PFSK-1 (cell line): ENCODE results near the gene NEK7.

Experiments used
- FOXP2 ChIP-seq: optimal IDR thresholded peaks from 2 replicates; pipeline ENCODE3; 2011; ENCODE audit warnings: borderline replicate concordance, control low read depth, inconsistent platforms; ENCODE audit not compliant: insufficient read depth; ENCODE audit errors: extremely low read length, extremely low read depth
- POLR2AphosphoS5 ChIP-seq: IDR thresholded peaks from 2 replicates; pipeline ENCODE4 v1.6.1; 2012; ENCODE audit warnings: low read depth, mild to moderate bottlenecking, control low read depth, low read length, moderate library complexity
- SIN3A ChIP-seq: IDR thresholded peaks from 2 replicates; pipeline ENCODE4 v1.6.1; 2012; ENCODE audit warnings: mild to moderate bottlenecking, low read length, moderate library complexity, borderline replicate concordance; ENCODE audit not compliant: insufficient read depth
- TAF1 ChIP-seq: IDR thresholded peaks from 2 replicates; pipeline ENCODE4 v1.6.1; 2012; ENCODE audit warnings: low read length, control low read depth, borderline replicate concordance; ENCODE audit not compliant: insufficient read depth
- TF ChIP-seq, protein P1 (sequence below), 2 experiments: IDR thresholded peaks; 2 replicates each; pipeline versions ENCODE4 v1.6.1 to v1.8.0; 2011 to 2012; ENCODE audit warnings: low read depth in 2 of 2, low read length in 2 of 2, control low read depth in 1 of 2, inconsistent platforms in 1 of 2, mild to moderate bottlenecking in 1 of 2, moderate library complexity in 1 of 2; ENCODE audit not compliant: insufficient read depth in 1 of 2

NEK7 gene

DNA sequence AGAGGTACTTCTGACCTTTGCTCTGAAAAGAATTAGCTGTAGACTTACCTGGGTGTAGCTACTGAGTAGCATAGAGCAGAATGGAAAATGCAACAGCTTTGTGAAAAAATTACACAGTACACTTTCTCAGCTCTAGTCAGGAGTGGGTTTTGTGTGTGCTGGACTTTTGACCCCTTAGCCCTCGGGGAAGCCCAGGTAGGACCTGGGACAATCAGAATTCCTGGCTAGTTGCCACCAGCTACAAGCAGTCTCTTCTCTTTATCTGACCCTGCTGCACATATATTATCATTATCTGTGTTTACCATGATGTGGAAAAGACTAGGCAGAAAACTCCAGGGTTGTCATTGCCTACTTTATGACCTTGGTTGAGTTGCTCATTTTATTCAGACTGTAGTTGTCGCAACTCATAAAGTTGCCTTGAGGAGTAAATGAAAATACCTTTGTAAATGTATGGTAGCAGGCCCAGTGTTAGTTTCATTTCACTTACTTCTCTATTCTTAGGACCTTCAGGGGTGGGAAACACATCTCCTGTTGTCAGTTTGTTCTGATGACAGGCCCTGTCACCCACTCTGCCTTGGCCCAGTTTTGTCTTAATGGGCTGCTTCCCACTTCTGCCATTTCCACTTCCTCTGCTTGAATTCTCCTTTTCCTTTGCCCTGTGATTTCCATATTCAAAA, 5.4 kb downstream of the NEK7 start:
- no peak for TF ChIP-seq FOXP2
- no peak for TF ChIP-seq TAF1
- no peak for TF ChIP-seq POLR2AphosphoS5
- TF ChIP-seq, protein P1, sequence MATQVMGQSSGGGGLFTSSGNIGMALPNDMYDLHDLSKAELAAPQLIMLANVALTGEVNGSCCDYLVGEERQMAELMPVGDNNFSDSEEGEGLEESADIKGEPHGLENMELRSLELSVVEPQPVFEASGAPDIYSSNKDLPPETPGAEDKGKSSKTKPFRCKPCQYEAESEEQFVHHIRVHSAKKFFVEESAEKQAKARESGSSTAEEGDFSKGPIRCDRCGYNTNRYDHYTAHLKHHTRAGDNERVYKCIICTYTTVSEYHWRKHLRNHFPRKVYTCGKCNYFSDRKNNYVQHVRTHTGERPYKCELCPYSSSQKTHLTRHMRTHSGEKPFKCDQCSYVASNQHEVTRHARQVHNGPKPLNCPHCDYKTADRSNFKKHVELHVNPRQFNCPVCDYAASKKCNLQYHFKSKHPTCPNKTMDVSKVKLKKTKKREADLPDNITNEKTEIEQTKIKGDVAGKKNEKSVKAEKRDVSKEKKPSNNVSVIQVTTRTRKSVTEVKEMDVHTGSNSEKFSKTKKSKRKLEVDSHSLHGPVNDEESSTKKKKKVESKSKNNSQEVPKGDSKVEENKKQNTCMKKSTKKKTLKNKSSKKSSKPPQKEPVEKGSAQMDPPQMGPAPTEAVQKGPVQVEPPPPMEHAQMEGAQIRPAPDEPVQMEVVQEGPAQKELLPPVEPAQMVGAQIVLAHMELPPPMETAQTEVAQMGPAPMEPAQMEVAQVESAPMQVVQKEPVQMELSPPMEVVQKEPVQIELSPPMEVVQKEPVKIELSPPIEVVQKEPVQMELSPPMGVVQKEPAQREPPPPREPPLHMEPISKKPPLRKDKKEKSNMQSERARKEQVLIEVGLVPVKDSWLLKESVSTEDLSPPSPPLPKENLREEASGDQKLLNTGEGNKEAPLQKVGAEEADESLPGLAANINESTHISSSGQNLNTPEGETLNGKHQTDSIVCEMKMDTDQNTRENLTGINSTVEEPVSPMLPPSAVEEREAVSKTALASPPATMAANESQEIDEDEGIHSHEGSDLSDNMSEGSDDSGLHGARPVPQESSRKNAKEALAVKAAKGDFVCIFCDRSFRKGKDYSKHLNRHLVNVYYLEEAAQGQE (IDR thresholded peaks at IDR 0.05; ENCODE audit: insufficient read depth in 1 of 2, low read depth in 2 of 2, low read length in 2 of 2): no peak
- no peak for TF ChIP-seq SIN3A

DNA sequence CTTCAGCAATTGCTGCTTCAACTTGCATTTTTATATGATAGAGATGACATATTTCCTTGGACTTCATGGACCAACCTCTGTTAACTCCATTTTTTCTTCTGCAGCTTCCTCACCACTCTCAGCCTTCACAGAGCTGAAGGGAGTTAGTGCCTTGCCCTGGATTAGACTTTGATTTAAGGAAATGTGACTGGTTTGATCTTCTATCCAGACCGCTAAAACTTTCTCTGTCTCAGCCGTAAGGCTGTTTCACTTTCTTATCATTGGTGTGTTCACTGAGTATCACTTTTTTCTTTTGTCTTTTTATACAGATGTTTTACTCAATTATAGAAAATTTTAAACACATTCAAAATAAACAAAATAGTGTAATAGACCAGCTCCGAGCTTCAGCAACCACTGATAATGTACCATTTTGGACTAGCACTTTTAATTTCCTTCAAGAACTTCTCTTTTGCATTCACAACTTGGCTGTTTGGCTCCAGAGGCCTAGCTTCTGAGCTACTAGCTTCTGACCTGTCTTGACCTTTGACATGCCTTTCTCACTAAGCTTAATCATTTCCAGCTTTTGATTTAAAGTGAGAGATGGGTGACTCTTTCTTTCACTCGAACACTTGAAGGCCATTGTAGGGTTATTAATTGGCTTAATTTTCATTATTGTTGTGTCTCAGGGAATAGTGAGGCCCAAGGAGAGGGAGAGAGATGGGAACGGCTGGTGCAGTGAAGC, 9.3 kb downstream of the NEK7 start:
- no peak for TF ChIP-seq TAF1
- TF ChIP-seq FOXP2: no peak
- TF ChIP-seq POLR2AphosphoS5: no peak
- TF ChIP-seq, protein P1 (IDR thresholded peaks at IDR 0.05; ENCODE audit: insufficient read depth in 1 of 2, low read depth in 2 of 2, low read length in 2 of 2): no peak
- no peak for TF ChIP-seq SIN3A

DNA sequence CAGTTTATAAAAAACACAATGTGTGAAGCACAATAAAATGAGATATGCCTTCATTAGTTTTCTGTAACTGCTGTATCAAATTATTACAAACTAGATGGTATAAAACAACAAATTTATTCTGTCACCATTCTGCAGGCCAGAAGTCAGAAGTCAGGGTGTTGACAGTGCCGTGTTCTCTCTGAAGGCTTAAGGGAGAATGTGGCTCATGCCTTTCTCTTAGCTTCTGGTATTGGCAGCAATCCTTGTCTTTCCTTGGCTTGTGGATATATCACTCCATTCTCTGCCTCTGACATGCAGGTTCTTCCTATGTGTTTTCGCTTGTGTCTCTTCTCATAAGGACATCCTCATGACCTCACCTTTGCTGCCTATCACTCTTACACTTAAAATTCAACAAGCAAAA, 10.1 kb downstream of the NEK7 start:
- TF ChIP-seq POLR2AphosphoS5: no peak
- TF ChIP-seq, protein P1 (IDR thresholded peaks at IDR 0.05; ENCODE audit: insufficient read depth in 1 of 2, low read depth in 2 of 2, low read length in 2 of 2): no peak
- TF ChIP-seq SIN3A: no peak
- no peak for TF ChIP-seq TAF1
- TF ChIP-seq FOXP2: no peak

DNA sequence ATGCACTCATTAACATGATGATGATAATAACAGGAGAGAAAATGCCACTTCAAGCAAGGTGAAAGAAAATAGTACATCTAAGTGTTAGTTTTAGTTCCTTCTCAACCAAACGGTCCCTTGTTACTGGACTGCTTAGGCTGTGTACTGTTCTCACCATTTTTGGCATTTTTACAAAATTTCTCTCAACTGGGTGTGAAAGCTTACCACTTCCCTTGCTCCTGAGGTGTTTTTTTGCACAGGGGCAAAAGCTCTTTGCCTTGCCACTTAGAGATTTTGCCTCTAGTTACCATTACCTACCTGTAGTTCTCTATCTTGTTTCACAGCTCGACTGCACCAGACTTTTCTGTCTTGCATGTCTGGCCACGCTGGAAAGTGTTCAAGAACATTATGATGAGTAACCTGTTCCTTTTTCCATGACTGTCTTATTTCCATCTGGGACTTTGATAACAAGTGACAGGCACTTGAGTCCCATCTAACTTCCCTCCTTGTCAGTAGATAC, 10.7 kb downstream of the NEK7 start:
- no peak for TF ChIP-seq POLR2AphosphoS5
- TF ChIP-seq FOXP2: no peak
- no peak for TF ChIP-seq TAF1
- TF ChIP-seq, protein P1 (IDR thresholded peaks at IDR 0.05; ENCODE audit: insufficient read depth in 1 of 2, low read depth in 2 of 2, low read length in 2 of 2): no peak
- no peak for TF ChIP-seq SIN3A
